BLaER1 treated with 17β-estradiol and CSF1 and Interleukin-3, amounts not matched to agents 10 nM and 100 nM (cell line): Measurements from ENCODE around the gene SLC43A2.
A peak's percentile ranks its signal among the peaks of the same experiment; 100 is the strongest.

Experiments used
- H3K27ac ChIP-seq, 11 experiments: shearing (Covaris generic); formaldehyde crosslinking; 2 replicates each; pipeline ENCODE4 v1.8.1; 2022
- H3K27me3 ChIP-seq, 11 experiments: shearing (Covaris generic); formaldehyde crosslinking; 2 replicates each; pipeline ENCODE4 v1.8.1; 2022
- H3K36me3 ChIP-seq, 11 experiments: shearing (Covaris generic); formaldehyde crosslinking; 2 replicates each; pipeline ENCODE4 v1.8.1; 2022
- H3K4me1 ChIP-seq, 10 experiments: shearing (Covaris generic); formaldehyde crosslinking; 2 replicates each; pipeline ENCODE4 v1.8.1; 2022
- H3K4me2 ChIP-seq, 11 experiments: shearing (Covaris generic); formaldehyde crosslinking; 2 replicates each; pipeline ENCODE4 v1.8.1; 2022
- H3K4me3 ChIP-seq, 10 experiments: shearing (Covaris generic); formaldehyde crosslinking; 2 replicates each; pipeline ENCODE4 v1.8.1; 2022
- H3K9ac ChIP-seq, 11 experiments: shearing (Covaris generic); formaldehyde crosslinking; 2 replicates each; pipeline ENCODE4 v1.8.1; 2022
- H3K9me3 ChIP-seq, 11 experiments: shearing (Covaris generic); formaldehyde crosslinking; replicated peaks in 1 of 11; 2 replicates each; pipeline ENCODE4 v1.8.1; 2022
- H4K20me1 ChIP-seq, 11 experiments: shearing (Covaris generic); formaldehyde crosslinking; 2 replicates each; pipeline ENCODE4 v1.8.1; 2022
- Cebpa-rat ChIP-seq, 11 experiments: shearing (Covaris generic); IDR thresholded peaks; 2 replicates each; pipeline ENCODE4 v1.8.1; 2022

The SLC43A2 gene

DNA sequence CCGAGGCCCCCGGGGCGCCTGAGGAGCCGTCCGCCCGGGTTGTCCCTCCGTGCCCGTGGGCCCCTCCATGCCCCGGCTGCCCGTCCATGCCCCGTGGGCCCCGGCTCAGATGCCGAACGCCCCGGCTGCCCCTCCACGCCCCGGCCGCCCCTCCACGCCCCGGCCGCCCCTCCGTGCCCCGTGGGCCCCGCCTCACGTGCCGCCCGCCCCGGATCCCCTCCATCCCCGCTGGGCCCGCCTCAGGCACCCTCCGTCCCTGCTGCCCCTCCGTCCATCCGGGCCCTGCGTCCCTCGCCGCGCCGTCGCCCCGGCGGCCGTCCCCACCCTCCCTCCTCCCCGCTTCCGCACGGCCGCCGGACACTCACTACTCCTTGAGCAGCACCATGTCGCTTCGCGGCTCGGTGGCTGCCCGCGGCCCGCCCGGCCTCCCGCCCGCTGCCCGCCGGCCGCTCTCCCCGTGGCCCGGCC is 66.4 kb downstream of the SLC43A2 start:
- peak overlapping the region; percentile 90 to 100 (median 97) for H3K4me2 ChIP-seq
- no peak for TF ChIP-seq Cebpa-rat (IDR thresholded peaks at IDR 0.05)
- peak overlapping the region; percentile 91 to 98 (median 94) for H3K9ac ChIP-seq
- peak overlapping the region; percentile 76 to 96 (median 88) for H3K4me3 ChIP-seq
- peak overlapping the region; percentile 81 to 91 (median 88) for H3K27ac ChIP-seq
- H3K9me3 ChIP-seq = no peaks in the 10 kb centered on the region
- peaks cover 0 to 32% (median 23%) of the 10 kb centered on the region in 11 experiments; a peak in 17 of 22 replicates for H3K36me3 ChIP-seq
- peaks cover 0 to 18% (median 13%) of the 10 kb centered on the region in 11 experiments; a peak in 13 of 22 replicates for H3K27me3 ChIP-seq
- peaks cover 60 to 79% (median 71%) of the 10 kb centered on the region in 10 experiments for H3K4me1 ChIP-seq
- peaks cover 32 to 53% (median 48%) of the 10 kb centered on the region in 11 experiments for H4K20me1 ChIP-seq

- peak overlapping the region; percentile 90 to 100 (median 97) for H3K4me2 ChIP-seq
- no peak for TF ChIP-seq Cebpa-rat (IDR thresholded peaks at IDR 0.05)
- peak overlapping the region; percentile 76 to 96 (median 88) for H3K4me3 ChIP-seq
- peak overlapping the region; percentile 81 to 91 (median 88) for H3K27ac ChIP-seq
- H4K20me1 ChIP-seq = peaks cover 32 to 59% (median 53%) of the 10 kb centered on the region in 11 experiments
- peaks cover 60 to 79% (median 71%) of the 10 kb centered on the region in 10 experiments for H3K4me1 ChIP-seq
- peaks cover 0 to 18% (median 13%) of the 10 kb centered on the region in 11 experiments; a peak in 13 of 22 replicates for H3K27me3 ChIP-seq
- no peaks in the 10 kb centered on the region for H3K9me3 ChIP-seq
- H3K36me3 ChIP-seq = peaks cover 0 to 39% (median 27%) of the 10 kb centered on the region in 11 experiments; a peak in 17 of 22 replicates
- peak overlapping the region; percentile 91 to 98 (median 94) for H3K9ac ChIP-seq
Observed at GRCh38 chr17:1561420-1562175, 67.0 kb downstream of the SLC43A2 start.

DNA sequence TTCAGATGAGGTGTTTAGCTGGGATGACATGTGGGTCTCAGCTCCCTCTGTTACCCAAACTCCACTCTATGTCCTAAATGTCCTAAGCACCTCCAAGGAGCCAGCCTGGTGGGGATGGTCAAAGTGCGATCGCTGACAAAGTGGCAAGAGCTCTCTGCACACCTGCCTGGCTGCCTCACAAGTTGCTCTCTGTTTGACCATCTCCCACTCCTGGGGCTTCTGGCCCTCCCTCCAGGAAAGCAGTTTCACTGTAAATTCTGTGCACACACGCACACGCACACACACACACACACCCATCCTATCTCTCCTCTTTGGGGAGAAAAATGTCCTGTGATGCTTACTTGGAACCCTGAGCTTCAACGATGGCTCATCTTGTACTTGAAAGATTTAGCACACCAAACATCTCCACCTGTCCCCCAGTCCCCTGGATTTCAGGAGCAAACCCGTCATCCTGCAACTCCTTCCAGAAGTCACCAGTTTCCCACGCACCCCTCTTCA is 67.7 kb downstream of the SLC43A2 start:
- Histone ChIP-seq H3K36me3 (peaks cover 0 to 40% (median 30%) of the 10 kb centered on the region in 11 experiments; a peak in 17 of 22 replicates), H4K20me1 (peaks cover 32 to 66% (median 60%) of the 10 kb centered on the region in 11 experiments)
- TF ChIP-seq Cebpa-rat (IDR thresholded peaks at IDR 0.05) = no peak

DNA sequence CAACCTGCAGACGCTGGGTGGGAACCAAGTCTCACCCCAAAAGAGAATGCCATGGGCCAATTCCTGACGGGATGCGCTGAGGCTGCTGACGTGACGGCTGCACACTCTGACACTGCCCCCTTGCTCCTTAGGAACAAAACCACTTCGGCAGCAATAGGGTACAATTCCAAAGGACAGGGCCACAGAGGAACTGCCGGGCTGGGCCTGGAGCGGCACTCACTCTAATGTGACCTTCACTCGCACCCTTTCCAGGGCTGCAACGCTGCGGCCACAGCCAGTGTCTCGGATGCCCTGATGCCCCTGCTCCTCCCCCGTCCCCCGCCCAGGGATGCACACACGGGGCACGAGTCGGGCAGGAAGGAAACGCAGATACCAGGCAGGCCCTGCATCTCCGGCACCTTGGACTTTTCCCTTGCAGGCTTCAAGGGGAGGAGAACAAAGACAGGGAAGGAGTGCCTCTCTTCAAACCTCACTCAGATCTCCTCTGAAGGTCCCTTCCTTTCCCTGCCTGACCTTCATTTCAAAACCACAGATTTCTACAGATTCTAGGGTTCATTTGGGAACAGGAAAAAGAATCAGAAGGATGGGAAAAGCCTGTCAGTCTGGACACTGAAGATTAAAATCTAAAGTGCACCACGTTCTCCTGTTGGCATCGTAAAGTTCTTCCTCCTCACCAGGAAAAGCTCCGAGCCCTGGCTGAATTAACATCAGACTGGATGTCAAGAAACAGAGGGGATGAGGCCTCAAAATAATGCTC is 68.4 kb downstream of the SLC43A2 start:
- no peak for TF ChIP-seq Cebpa-rat (IDR thresholded peaks at IDR 0.05)
- Histone ChIP-seq H3K36me3 (peaks cover 0 to 40% (median 30%) of the 10 kb centered on the region in 11 experiments; a peak in 17 of 22 replicates), H4K20me1 (peaks cover 32 to 72% (median 67%) of the 10 kb centered on the region in 11 experiments), H3K9me3 (no peaks in the 10 kb centered on the region), H3K4me1 (peaks cover 69 to 81% (median 78%) of the 10 kb centered on the region in 10 experiments), H3K27ac (peak overlapping the region in 3 of 11 experiments; percentile 8 to 87 (median 10); a peak in 1 of 22 replicates), H3K4me3 (peak overlapping the region in 8 of 10 experiments; percentile 76 to 96 (median 88); a peak in 15 of 20 replicates), H3K4me2 (peak overlapping the region; percentile 90 to 100 (median 97)), H3K9ac (peak overlapping the region; percentile 91 to 98 (median 94); a peak in 21 of 22 replicates), H3K27me3 (peaks cover 0 to 18% (median 13%) of the 10 kb centered on the region in 11 experiments; a peak in 13 of 22 replicates)

More for the DNA sequence above, 67.7 kb downstream of the SLC43A2 start:
- Histone ChIP-seq H3K9ac (peak overlapping the region; percentile 91 to 98 (median 94)), H3K4me1 (peaks cover 63 to 79% (median 72%) of the 10 kb centered on the region in 10 experiments), H3K27ac (peak overlapping the region in 6 of 11 experiments; percentile 81 to 90 (median 88); a peak in 8 of 22 replicates), H3K27me3 (peaks cover 0 to 18% (median 13%) of the 10 kb centered on the region in 11 experiments; a peak in 13 of 22 replicates), H3K4me3 (peak overlapping the region; percentile 76 to 96 (median 88)), H3K4me2 (peak overlapping the region; percentile 90 to 100 (median 97)), H3K9me3 (no peaks in the 10 kb centered on the region)

- peak overlapping the region in 9 of 11 experiments; percentile 51 to 95 (median 92); a peak in 14 of 22 replicates for H3K9ac ChIP-seq
- peak overlapping the region in 5 of 10 experiments; percentile 6 to 96 (median 89); a peak in 6 of 20 replicates for H3K4me3 ChIP-seq
- peaks cover 32 to 82% (median 76%) of the 10 kb centered on the region in 11 experiments for H4K20me1 ChIP-seq
- peak overlapping the region in 5 of 11 experiments; percentile 6 to 17 (median 12); a peak in 5 of 22 replicates for H3K27ac ChIP-seq
- H3K9me3 ChIP-seq = no peaks in the 10 kb centered on the region
- peaks cover 0 to 15% (median 11%) of the 10 kb centered on the region in 11 experiments; a peak in 12 of 22 replicates for H3K27me3 ChIP-seq
- H3K36me3 ChIP-seq = peaks cover 0 to 50% (median 36%) of the 10 kb centered on the region in 11 experiments; a peak in 18 of 22 replicates
- peaks cover 77 to 88% (median 86%) of the 10 kb centered on the region in 10 experiments for H3K4me1 ChIP-seq
- TF ChIP-seq Cebpa-rat (IDR thresholded peaks at IDR 0.05) = no peak
- H3K4me2 ChIP-seq = peak overlapping the region; percentile 90 to 100 (median 97)
Observed at GRCh38 chr17:1559047-1560043, 69.3 kb downstream of the SLC43A2 start.

- Histone ChIP-seq H3K9ac (0 out of 22 replicates have a peak overlapping the region, but pooled peaks of 1 of the 11 experiments have one; percentile 12), H3K27ac (peak overlapping the region in 3 of 11 experiments; percentile 17 to 75 (median 19); a peak in 1 of 22 replicates), H3K4me3 (no peak overlapping the region), H3K4me1 (peaks cover 70 to 88% (median 83%) of the 10 kb centered on the region in 10 experiments), H3K4me2 (peak overlapping the region in 8 of 11 experiments; percentile 76 to 98 (median 88); a peak in 11 of 22 replicates), H4K20me1 (peaks cover 32 to 91% (median 85%) of the 10 kb centered on the region in 11 experiments), H3K27me3 (peaks cover 0 to 5% (median 2%) of the 10 kb centered on the region in 11 experiments; a peak in 10 of 22 replicates), H3K36me3 (peaks cover 5 to 59% (median 45%) of the 10 kb centered on the region in 11 experiments), H3K9me3 (no peaks in the 10 kb centered on the region)
- TF ChIP-seq Cebpa-rat (IDR thresholded peaks at IDR 0.05) = no peak
Observed at GRCh38 chr17:1558401-1558800, 70.2 kb downstream of the SLC43A2 start.
